SK-N-SH (cell line): ENCODE results near the gene SPP2. TPM values are rescaled to one million over a fixed set of nuclear protein-coding genes. Genes with fewer than 3 reads are reported as not detected.

ENCODE experiments used
- CTCF ChIA-PET: fragments of 300-600, 350-600 bp; formaldehyde crosslinking; extraction: SDS; loops from one replicate; lab custom pipeline; 2021; lab: Yijun Ruan, JAX
- POLR2A ChIA-PET: fragments of 350-600 bp; sonication (Branson Sonifier 250); formaldehyde crosslinking; extraction: SDS; loops from one replicate; lab custom pipeline; 2020; ENCODE audit warnings: antibody characterized with exemption, inconsistent platforms; lab: Yijun Ruan, JAX
- DNase-seq: peaks from one replicate; pipeline ENCODE4 v3.0.0; 2012
- H2AFZ ChIP-seq: fragments of 200-600 bp; sonication (generic); 2 replicates; pipeline ENCODE4 v1.8.1; 2016; ENCODE audit warnings: antibody characterized with exemption, mild to moderate bottlenecking, low read depth
- H3F3A ChIP-seq: fragments of 200-600 bp; sonication (generic); replicated peaks from 2 replicates; pipeline ENCODE3; 2016; ENCODE audit warnings: antibody characterized with exemption, mild to moderate bottlenecking; ENCODE audit not compliant: insufficient read depth
- H3K27ac ChIP-seq, 2 experiments: fragments of 200-500 bp in 1 of 2; fragments of 200-600 bp in 1 of 2; sonication (Bioruptor generic) in 1 of 2; sonication (generic), shearing (Covaris generic) in 1 of 2; 2 replicates each; pipeline versions ENCODE4 v1.5.1 to v1.6.1; 2014 to 2016; ENCODE audit warnings: low read depth in 2 of 2, inconsistent platforms in 1 of 2, low read length in 1 of 2, mild to moderate bottlenecking in 1 of 2, mixed read lengths in 1 of 2
- H3K27me3 ChIP-seq: fragments of 200-600 bp; sonication (generic), shearing (Covaris generic); 2 replicates; pipeline ENCODE4 v1.6.1; 2016; ENCODE audit warnings: mixed run types; ENCODE audit not compliant: insufficient read depth
- H3K36me3 ChIP-seq, 2 experiments: fragments of 200-500 bp in 1 of 2; fragments of 200-600 bp in 1 of 2; sonication (Bioruptor generic) in 1 of 2; sonication (generic) in 1 of 2; replicated peaks in 1 of 2; 2 replicates each; pipeline versions ENCODE3 to v1.5.1; 2014 to 2016; ENCODE audit warnings: low read length in 1 of 2, mild to moderate bottlenecking in 1 of 2; ENCODE audit not compliant: insufficient read depth in 2 of 2, control insufficient read depth in 1 of 2
- H3K4me1 ChIP-seq, 2 experiments: fragments of 200-500 bp in 1 of 2; fragments of 200-600 bp in 1 of 2; sonication (Bioruptor generic) in 1 of 2; sonication (generic), shearing (Covaris generic) in 1 of 2; 2 replicates each; pipeline versions ENCODE4 v1.5.1 to v1.6.1; 2014 to 2016; ENCODE audit warnings: low read depth in 1 of 2, low read length in 1 of 2, mixed run types in 1 of 2; ENCODE audit not compliant: insufficient read depth in 2 of 2, control insufficient read depth in 1 of 2
- H3K4me2 ChIP-seq: fragments of 200-600 bp; sonication (generic), shearing (Covaris generic); 2 replicates; pipeline ENCODE4 v1.6.1; 2017; ENCODE audit warnings: mixed run types
- H3K4me3 ChIP-seq, 2 experiments: fragments of 200-500 bp in 1 of 2; fragments of 200-600 bp in 1 of 2; sonication (Bioruptor generic) in 1 of 2; sonication (generic), shearing (Covaris generic) in 1 of 2; 2 replicates each; pipeline versions ENCODE4 v1.5.1 to v1.8.1; 2014 to 2016; ENCODE audit warnings: low read depth in 2 of 2, inconsistent platforms in 1 of 2, low read length in 1 of 2, mild to moderate bottlenecking in 1 of 2, mixed read lengths in 1 of 2, moderate library complexity in 1 of 2
- H3K79me2 ChIP-seq: fragments of 200-600 bp; sonication (generic); 2 replicates; pipeline ENCODE4 v1.8.1; 2017; ENCODE audit warnings: mild to moderate bottlenecking; ENCODE audit not compliant: insufficient read depth
- H3K9ac ChIP-seq: fragments of 200-600 bp; sonication (generic); 2 replicates; pipeline ENCODE4 v1.6.1; 2017; ENCODE audit warnings: mixed run types
- H3K9me2 ChIP-seq: fragments of 200-600 bp; sonication (generic); 2 replicates; pipeline ENCODE4 v1.6.1; 2017; ENCODE audit warnings: mixed run types
- H3K9me3 ChIP-seq: fragments of 200-600 bp; sonication (generic); 2 replicates; pipeline ENCODE4 v1.6.1; 2017; ENCODE audit warnings: mixed run types, mild to moderate bottlenecking, moderate library complexity
- H4K20me1 ChIP-seq: fragments of 200-600 bp; sonication (generic); 2 replicates; pipeline ENCODE4 v1.6.1; 2017; ENCODE audit warnings: mild to moderate bottlenecking, mixed run types; ENCODE audit not compliant: insufficient read depth
- CHD2 ChIP-seq: fragments of 150-350 bp; IDR thresholded peaks from 2 replicates; pipeline ENCODE4 v1.6.1; 2018; ENCODE audit warnings: low read length; ENCODE audit not compliant: partially characterized antibody
- FOXJ3 ChIP-seq: sonication (generic); formaldehyde crosslinking; IDR thresholded peaks from 2 replicates; pipeline ENCODE4 v1.5.1; 2020; ENCODE audit warnings: mild to moderate bottlenecking, missing genetic modification reagents
- GABPA ChIP-seq: IDR thresholded peaks from 2 replicates; pipeline ENCODE4 v1.4.0; 2012; ENCODE audit warnings: low read depth, mild to moderate bottlenecking
- GATA2 ChIP-seq: sonication (generic); formaldehyde crosslinking; IDR thresholded peaks from 2 replicates; pipeline ENCODE4 v1.5.0; 2020; ENCODE audit warnings: mild to moderate bottlenecking, missing genetic modification reagents
- MAX ChIP-seq: IDR thresholded peaks from 2 replicates; pipeline ENCODE4 v1.4.0; 2012; ENCODE audit warnings: low read depth
- MEF2A ChIP-seq: IDR thresholded peaks from 2 replicates; pipeline ENCODE4 v1.4.0; 2012; ENCODE audit warnings: low read depth, borderline replicate concordance
- MXI1 ChIP-seq: IDR thresholded peaks from 2 replicates; pipeline ENCODE4 v1.6.1; 2012; ENCODE audit warnings: mild to moderate bottlenecking, low read depth, low read length, improper control_type of control experiment
- POLR2AphosphoS5 ChIP-seq: IDR thresholded peaks from 2 replicates; pipeline ENCODE4 v1.6.1; 2012; ENCODE audit warnings: low read depth, low read length
- RAD21 ChIP-seq: IDR thresholded peaks from 2 replicates; pipeline ENCODE4 v1.6.1; 2012; ENCODE audit warnings: mild to moderate bottlenecking, low read length
- RFX5 ChIP-seq: IDR thresholded peaks from 2 replicates; pipeline ENCODE4 v1.6.1; 2012; ENCODE audit warnings: mild to moderate bottlenecking, improper control_type of control experiment, low read length
- TAF1 ChIP-seq: IDR thresholded peaks from 2 replicates; pipeline ENCODE4 v1.6.1; 2012; ENCODE audit warnings: low read depth, mild to moderate bottlenecking, low read length, moderate library complexity, borderline replicate concordance
- WGBS: methylation state at CpG from one replicate; pipeline ENCODE4 v1.1.6; 2017; ENCODE audit warnings: low lambda C conversion rate; 5-methylcytosine and 5-hydroxymethylcytosine counted together
- polyA plus RNA-seq, 3 experiments: library from polyadenylated mRNA; depleted of rRNA; stranded (reverse); fragments of >200 nt; gene quantifications; 2 replicates each; pipeline ENCODE4 v1.2.3, GENCODE V29; 2012
- TF ChIP-seq, protein P1 (sequence below): fragments of 200-600 bp; sonication (generic); IDR thresholded peaks from 2 replicates; pipeline ENCODE4 v1.6.1; 2017; ENCODE audit warnings: antibody characterized with exemption, mild to moderate bottlenecking, moderate library complexity

SPP2 gene
- polyA plus RNA-seq, 1 of the 3 experiments (the other 2 are of a cell fraction): 0.30 TPM

GRCh38 chr2:234029150-234029733 lies 21.3 kb upstream of the SPP2 start:
- H3K4me1 ChIP-seq: peaks cover 2 to 8% of the 10 kb centered on the region in 2 experiments; a peak in 2 of 4 replicates
- no peaks in the 10 kb centered on the region for H3K79me2 ChIP-seq
- WGBS: 75% methylated on average over 4 of the region's 4 CpGs
- no peak overlapping the region for H3K9ac ChIP-seq
- TF ChIP-seq FOXJ3: no peak
- TF ChIP-seq CHD2: no peak
- no peak for TF ChIP-seq MAX
- TF ChIP-seq RAD21: no peak
- TF ChIP-seq GABPA: no peak
- no peak for TF ChIP-seq RFX5
- no peak for TF ChIP-seq MEF2A
- 0 out of 2 replicates have a peak, but pooled peaks cover 4% of the 10 kb centered on the region for H3K9me3 ChIP-seq
- no peak overlapping the region for H3K4me3 ChIP-seq
- H3K36me3 ChIP-seq: no peaks in the 10 kb centered on the region
- no peaks in the 10 kb centered on the region for H4K20me1 ChIP-seq
- POLR2A ChIA-PET: no interaction called here
- no peak overlapping the region for H2AFZ ChIP-seq
- CTCF ChIA-PET: interaction anchor here (0.5 kb wide), 1 partner anchor 143 kb away, joined by 4 read pairs; no protein-coding TSS in a partner anchor
- H3K9me2 ChIP-seq: no peaks in the 10 kb centered on the region
- no peak overlapping the region for H3K4me2 ChIP-seq
- H3K27ac ChIP-seq: no peak overlapping the region
- H3F3A ChIP-seq: peaks cover 4% of the 10 kb centered on the region
- DNase-seq: no peak
- no peaks in the 10 kb centered on the region for H3K27me3 ChIP-seq

DNA sequence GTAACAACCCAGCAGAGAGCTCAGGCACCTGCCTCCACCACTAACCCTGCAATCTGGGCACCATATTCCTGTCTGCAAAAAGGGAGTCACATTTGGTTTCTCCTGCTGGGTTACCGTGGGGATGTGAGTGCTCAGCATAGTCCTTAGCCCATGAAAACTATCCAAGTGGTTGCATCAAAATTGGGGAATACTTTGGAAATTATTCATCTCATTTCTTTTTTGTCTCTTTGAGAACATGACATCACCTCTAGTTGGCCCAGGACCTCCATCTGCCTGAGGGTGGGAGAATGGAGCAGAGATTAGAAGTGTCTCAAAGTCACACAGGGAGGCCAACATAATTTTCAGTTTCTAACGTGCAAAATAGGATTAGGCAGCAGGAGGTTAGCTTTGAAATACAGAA lies 19.3 kb upstream of the SPP2 start:
- Histone ChIP-seq H3K4me2 (no peak overlapping the region), H2AFZ (no peak overlapping the region), H3K36me3 (no peaks in the 10 kb centered on the region), H3K9ac (no peak overlapping the region), H3K27me3 (no peaks in the 10 kb centered on the region), H3F3A (peaks cover 4% of the 10 kb centered on the region), H4K20me1 (no peaks in the 10 kb centered on the region), H3K9me2 (no peaks in the 10 kb centered on the region), H3K27ac (no peak overlapping the region), H3K4me1 (peaks cover 0 to 8% of the 10 kb centered on the region in 2 experiments; a peak in 1 of 4 replicates), H3K4me3 (no peak overlapping the region), H3K79me2 (no peaks in the 10 kb centered on the region), H3K9me3 (0 out of 2 replicates have a peak, but pooled peaks cover 4% of the 10 kb centered on the region)
- POLR2A ChIA-PET: no interaction called here
- WGBS: 52% methylated on average over 2 of the region's 2 CpGs
- CTCF ChIA-PET: interaction anchor here (1.1 kb wide), 1 partner anchor 35 kb away, joined by 3 read pairs; no protein-coding TSS in a partner anchor
- no peak for DNase-seq
- TF ChIP-seq MAX: no peak
- no peak for TF ChIP-seq MXI1
- no peak for TF ChIP-seq GABPA
- TF ChIP-seq, protein P1, sequence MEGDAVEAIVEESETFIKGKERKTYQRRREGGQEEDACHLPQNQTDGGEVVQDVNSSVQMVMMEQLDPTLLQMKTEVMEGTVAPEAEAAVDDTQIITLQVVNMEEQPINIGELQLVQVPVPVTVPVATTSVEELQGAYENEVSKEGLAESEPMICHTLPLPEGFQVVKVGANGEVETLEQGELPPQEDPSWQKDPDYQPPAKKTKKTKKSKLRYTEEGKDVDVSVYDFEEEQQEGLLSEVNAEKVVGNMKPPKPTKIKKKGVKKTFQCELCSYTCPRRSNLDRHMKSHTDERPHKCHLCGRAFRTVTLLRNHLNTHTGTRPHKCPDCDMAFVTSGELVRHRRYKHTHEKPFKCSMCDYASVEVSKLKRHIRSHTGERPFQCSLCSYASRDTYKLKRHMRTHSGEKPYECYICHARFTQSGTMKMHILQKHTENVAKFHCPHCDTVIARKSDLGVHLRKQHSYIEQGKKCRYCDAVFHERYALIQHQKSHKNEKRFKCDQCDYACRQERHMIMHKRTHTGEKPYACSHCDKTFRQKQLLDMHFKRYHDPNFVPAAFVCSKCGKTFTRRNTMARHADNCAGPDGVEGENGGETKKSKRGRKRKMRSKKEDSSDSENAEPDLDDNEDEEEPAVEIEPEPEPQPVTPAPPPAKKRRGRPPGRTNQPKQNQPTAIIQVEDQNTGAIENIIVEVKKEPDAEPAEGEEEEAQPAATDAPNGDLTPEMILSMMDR: no peak
- TF ChIP-seq TAF1: no peak
- no peak for TF ChIP-seq GATA2
- TF ChIP-seq POLR2AphosphoS5: no peak
